GM12878 (cell line): ENCODE measurements around the gene CEP76. TPM values are rescaled to one million over a fixed set of nuclear protein-coding genes. Genes with fewer than 3 reads are reported as not detected.

ENCODE experiments used
- ATAC-seq: fragments of 200-7000 bp; cut with Tn5 transposase; 3 replicates; pipeline ENCODE4 v1.9.1; 2020; ENCODE audit warnings: mild to moderate bottlenecking, moderate library complexity
- BruUV-seq: library from RNA; stranded (reverse); fragments of 400-500 nt; replicated peaks from 2 replicates; lab custom pipeline; 2021; lab: Mats Ljungman, UMichigan
- CTCF ChIA-PET: fragments of 300-600 bp; sonication (Branson Sonifier 250); formaldehyde crosslinking; extraction: SDS; loops from one replicate; lab custom pipeline; 2021; ENCODE audit warnings: inconsistent platforms; lab: Yijun Ruan, JAX
- POLR2A ChIA-PET: fragments of 350-600 bp; formaldehyde crosslinking; extraction: SDS; loops from one replicate; lab custom pipeline; 2021; ENCODE audit warnings: inconsistent platforms; lab: Charles Lee
- RAD21 ChIA-PET: fragments of 300-600 bp; sonication (Branson Sonifier 250); formaldehyde crosslinking; loops from one replicate; lab custom pipeline; 2023; ENCODE audit warnings: antibody characterized with exemption; ENCODE audit not compliant: unreplicated experiment; lab: Charles Lee
- SMC1A ChIA-PET: fragments of 300-600 bp; sonication (Branson Sonifier 250); formaldehyde crosslinking; loops from one replicate; lab custom pipeline; 2023; ENCODE audit not compliant: unreplicated experiment, uncharacterized antibody; lab: Charles Lee
- DNase-seq: peaks from one replicate; pipeline ENCODE4 v3.0.0-alpha.2; 2011; ENCODE audit warnings: low read depth, low spot score
- FAIRE-seq: peaks from 3 replicates; lab custom pipeline; 2011; peaks lifted over from hg19 to GRCh38; lab: Jason Lieb, UNC
- H2AFZ ChIP-seq: 2 replicates; pipeline ENCODE4 v1.6.0; 2011; ENCODE audit warnings: low read depth, low read length, control low read depth; ENCODE audit not compliant: control insufficient read depth
- H3K27ac ChIP-seq: 2 replicates; pipeline ENCODE4 v1.5.1; 2011; ENCODE audit warnings: control low read depth; ENCODE audit not compliant: control insufficient read depth, insufficient read depth
- H3K27me3 ChIP-seq, 2 experiments: replicated peaks in 1 of 2; 2 replicates each; pipeline versions ENCODE4 v1.6.0 to v1.6.1; 2011; ENCODE audit warnings: low read length in 1 of 2; ENCODE audit not compliant: control insufficient read depth in 2 of 2, insufficient read depth in 2 of 2
- H3K36me3 ChIP-seq, 2 experiments: 2 replicates each; pipeline ENCODE4 v1.5.1; 2011; ENCODE audit warnings: low read length in 1 of 2; ENCODE audit not compliant: control insufficient read depth in 2 of 2, insufficient read depth in 2 of 2
- H3K4me1 ChIP-seq: 2 replicates; pipeline ENCODE4 v1.6.1; 2011; ENCODE audit warnings: mild to moderate bottlenecking, low read length, moderate library complexity, mixed read lengths; ENCODE audit not compliant: control insufficient read depth, insufficient read depth
- H3K4me2 ChIP-seq: 2 replicates; pipeline ENCODE4 v1.6.0; 2011; ENCODE audit warnings: control low read depth; ENCODE audit not compliant: control insufficient read depth, insufficient read depth
- H3K4me3 ChIP-seq: fragments of 200-600 bp; sonication (generic); 2 replicates; pipeline ENCODE4 v1.5.1; 2016
- H3K79me2 ChIP-seq: 2 replicates; pipeline ENCODE4 v1.6.0; 2011; ENCODE audit warnings: low read length; ENCODE audit not compliant: control insufficient read depth, insufficient read depth
- H3K9ac ChIP-seq: 2 replicates; pipeline ENCODE4 v1.8.0; 2011; ENCODE audit warnings: low read length, control low read depth, mixed read lengths; ENCODE audit not compliant: control insufficient read depth, insufficient read depth
- H3K9me3 ChIP-seq: replicated peaks from 3 replicates; pipeline ENCODE4 v1.5.1; 2011; ENCODE audit warnings: mild to moderate bottlenecking, low read length; ENCODE audit not compliant: control insufficient read depth, insufficient read depth
- H4K20me1 ChIP-seq: 2 replicates; pipeline ENCODE4 v1.6.0; 2011; ENCODE audit not compliant: control insufficient read depth, insufficient read depth
- HDGF ChIP-seq: fragments of 450-650 bp; IDR thresholded peaks from 2 replicates; pipeline ENCODE4 v1.6.1; 2016; ENCODE audit warnings: antibody characterized with exemption
- MXI1 ChIP-seq: fragments of 150-350 bp; IDR thresholded peaks from 2 replicates; pipeline ENCODE4 v1.6.1; 2011; ENCODE audit warnings: low read depth, mild to moderate bottlenecking, inconsistent platforms, low read length, improper control_type of control experiment
- MYB ChIP-seq: fragments of 150-350 bp; IDR thresholded peaks from 2 replicates; pipeline ENCODE4 v1.6.1; 2014; ENCODE audit warnings: mild to moderate bottlenecking, low read depth, low read length, borderline replicate concordance
- RELA ChIP-seq: fragments of 450-650 bp; IDR thresholded peaks from 2 replicates; pipeline ENCODE4 v1.8.0; 2014; ENCODE audit warnings: borderline replicate concordance; ENCODE audit not compliant: partially characterized antibody
- SREBF2 ChIP-seq: IDR thresholded peaks from 2 replicates; pipeline ENCODE4 v1.6.1; 2012; ENCODE audit warnings: mild to moderate bottlenecking, low read length
- ZZZ3 ChIP-seq: IDR thresholded peaks from 2 replicates; pipeline ENCODE4 v1.6.1; 2011; ENCODE audit warnings: low read depth; ENCODE audit not compliant: control insufficient read depth, insufficient read length
- WGBS: methylation state at CpG from one replicate; pipeline ENCODE4 v1.1.6; 2016; ENCODE audit warnings: low lambda C conversion rate; ENCODE audit not compliant: insufficient replicate concordance, insufficient coverage; ENCODE audit errors: missing lambda C conversion rate; 5-methylcytosine and 5-hydroxymethylcytosine counted together
- in situ Hi-C: fragments of 300-500 bp; cut with MboI; formaldehyde crosslinking; loops from 9 replicates; pipeline ENCODE4 v1.14.3; 2018; ENCODE audit warnings: mixed read lengths
- intact Hi-C: fragments of 100-400 bp; cut with micrococcal nuclease; formaldehyde crosslinking; loops from one replicate; pipeline ENCODE4 v1.14.2; 2022; ENCODE audit not compliant: unreplicated experiment
- polyA plus RNA-seq, 11 experiments: library from polyadenylated mRNA; depleted of rRNA in 4 of 11; unstranded in 6 of 11; stranded (reverse) in 5 of 11; fragments of >200 nt; fragmentation: Nextera tagmentation in 4 of 11; fragmentation: Illumina TruSeq in 1 of 11; extraction: Ambion mirVana in 4 of 11; extraction: Trizol in 1 of 11; gene quantifications; 1 replicate in 1 of 11; 2 replicates in 10 of 11; pipeline versions ENCODE4 v1.2.1 to v1.2.3, GENCODE V29; 2011 to 2016; ENCODE audit warnings: inconsistent platforms in 2 of 11, missing spikeins in 2 of 11, low read depth in 1 of 11
- total RNA-seq, 4 experiments: library from RNA; depleted of rRNA in 3 of 4; stranded (reverse); fragments of >200 nt in 3 of 4; fragmentation: Illumina TruSeq in 1 of 4; extraction: Trizol in 1 of 4; gene quantifications; 2 replicates each; pipeline versions ENCODE4 v1.2.1 to v1.2.3, GENCODE V29; 2013 to 2021

Gene CEP76
- total and polyA plus RNA-seq, 10 of the 15 experiments (the other 5 are each of a cell fraction or from before 2014, with no cell fraction given): 3.9 to 14.9 (median 13.2) TPM

- peaks cover 10% of the 10 kb centered on the region for H3K4me1 ChIP-seq
- ATAC-seq: no peak
- H3K27ac ChIP-seq: no peak overlapping the region
- CTCF ChIA-PET: interaction anchor here (1.6 to 2.8 kb wide), 5 partner anchors 22 to 185 kb away, joined by 5 to 8 read pairs (median 8); no protein-coding TSS in a partner anchor
- DNase-seq: no peak
- no peaks in the 10 kb centered on the region for H3K27me3 ChIP-seq
- no peaks in the 10 kb centered on the region for H3K36me3 ChIP-seq
- H2AFZ ChIP-seq: no peak overlapping the region
- H3K9ac ChIP-seq: no peak overlapping the region
- H3K79me2 ChIP-seq: no peaks in the 10 kb centered on the region
- SMC1A ChIA-PET: interaction anchor here (1.1 to 2.9 kb wide), 5 partner anchors 10 to 411 kb away, joined by 3 to 6 read pairs (median 4); no protein-coding TSS in a partner anchor
- no peaks in the 10 kb centered on the region for H4K20me1 ChIP-seq
- POLR2A ChIA-PET: no interaction called here
- RAD21 ChIA-PET: interaction anchor here (0.8 to 2.2 kb wide), 2 partner anchors 22 to 146 kb away, joined by 3 to 8 read pairs; no protein-coding TSS in a partner anchor
- no peak for FAIRE-seq
- TF ChIP-seq RELA: no peak
- no peak for TF ChIP-seq MXI1
- BruUV-seq: no TSS peak
- no peak overlapping the region for H3K4me2 ChIP-seq
- no peaks in the 10 kb centered on the region for H3K9me3 ChIP-seq
- intact Hi-C loops: no loop called here
- in situ Hi-C loops: no loop called here
- 66% methylated on average over 13 of the region's 13 CpGs for WGBS
- H3K4me3 ChIP-seq: no peak overlapping the region
These were observed 46.6 kb upstream of the CEP76 start for GRCh38 chr18:12749121-12749520.

GRCh38 chr18:12748671-12749070 lies 46.1 kb upstream of the CEP76 start:
- in situ Hi-C loops (no loop called here), intact Hi-C loops (no loop called here)
- Histone ChIP-seq H3K4me1 (peaks cover 10% of the 10 kb centered on the region), H3K36me3 (no peaks in the 10 kb centered on the region), H3K4me3 (no peak overlapping the region), H3K27me3 (no peaks in the 10 kb centered on the region), H3K9me3 (no peaks in the 10 kb centered on the region), H3K27ac (no peak overlapping the region), H3K79me2 (no peaks in the 10 kb centered on the region), H3K4me2 (no peak overlapping the region), H4K20me1 (no peaks in the 10 kb centered on the region), H3K9ac (no peak overlapping the region), H2AFZ (no peak overlapping the region)
- no peak for DNase-seq
- no peak for FAIRE-seq
- TF ChIP-seq ZZZ3 (no peak), MYB (no peak), HDGF (no peak), SREBF2 (no peak)
- BruUV-seq: no TSS peak
- ATAC-seq: no peak
- ChIA-PET RAD21 (interaction anchor here (2.2 kb wide), 1 partner anchor 146 kb away, joined by 8 read pairs; no protein-coding TSS in a partner anchor), POLR2A (no interaction called here), SMC1A (interaction anchor here (0.6 to 2.9 kb wide), 6 partner anchors 10 to 185 kb away, joined by 3 to 6 read pairs (median 4); no protein-coding TSS in a partner anchor), CTCF (interaction anchor here (1.6 to 2.8 kb wide), 4 partner anchors 142 to 186 kb away, joined by 5 to 8 read pairs (median 8); no protein-coding TSS in a partner anchor)
- 93% methylated on average over 5 of the region's 5 CpGs for WGBS
